Tibial artery (tissue), 4 donors: ENCODE data around the gene ADCY7.

Source experiments
- DNase-seq, 2 donors: peaks; one replicate each; pipeline ENCODE4 v3.0.0-alpha.2; 2019
- H3K27ac ChIP-seq, 2 donors: fragments of 200-600 bp; sonication (generic) in 1 of 2; 1 replicate in 1 of 2; 2 replicates in 1 of 2; pipeline ENCODE4 v1.5.1; 2018 to 2019; ENCODE audit warnings: mild to moderate bottlenecking in 1 of 2
- H3K27me3 ChIP-seq, 2 donors: fragments of 200-600 bp; sonication (generic) in 1 of 2; one replicate each; pipeline versions ENCODE4 v1.5.1 to v1.6.0; 2016 to 2019
- H3K36me3 ChIP-seq, 3 donors: fragments of 200-600 bp; sonication (generic) in 2 of 3; one replicate each; pipeline ENCODE4 v1.5.1; 2016 to 2019; ENCODE audit warnings: mild to moderate bottlenecking in 2 of 3
- H3K4me1 ChIP-seq, 4 donors: fragments of 200-600 bp; sonication (generic) in 2 of 4; 1 replicate in 3 of 4; 2 replicates in 1 of 4; pipeline ENCODE4 v1.5.1; 2016 to 2019
- H3K4me3 ChIP-seq, 2 donors: fragments of 200-600 bp; sonication (generic) in 1 of 2; 1 replicate in 1 of 2; 2 replicates in 1 of 2; pipeline ENCODE4 v1.5.1; 2018 to 2019; ENCODE audit warnings: mild to moderate bottlenecking in 2 of 2
- H3K9me3 ChIP-seq, 3 donors: fragments of 200-600 bp; sonication (generic) in 1 of 3; one replicate each; pipeline ENCODE4 v1.5.1; 2016 to 2019
- CTCF ChIP-seq, 2 experiments: fragments of 200-600 bp in 1 of 2; fragments of 450-650 bp in 1 of 2; IDR thresholded peaks; one replicate each; pipeline ENCODE4 v1.5.1; 2017 to 2019; ENCODE audit warnings: antibody characterized with exemption in 2 of 2, mild to moderate bottlenecking in 1 of 2, moderate library complexity in 1 of 2
- intact Hi-C: fragments of 100-400 bp; cut with DNase I; formaldehyde crosslinking; loops from one replicate; pipeline ENCODE4 v1.15.0; 2023; ENCODE audit warnings: low total_unique reads

The ADCY7 gene

GRCh38 chr16:50309156-50309526, 42.8 kb downstream of the ADCY7 start:
- Histone ChIP-seq H3K9me3 (no peaks in the 10 kb centered on the region), H3K36me3 (peaks cover 0 to 24% (median 23%) of the 10 kb centered on the region in 3 donors), H3K4me3 (no peak overlapping the region), H3K4me1 (peaks cover 0 to 11% (median 8%) of the 10 kb centered on the region in 4 donors), H3K27ac (peak overlapping the region; percentile 26 to 36), H3K27me3 (no peaks in the 10 kb centered on the region)
- peak in 1 of 2 donors; percentile 49 for DNase-seq
- intact Hi-C loops, result no loop called here
- TF ChIP-seq CTCF (IDR thresholded peaks at IDR 0.05), result no peak

- H3K27me3 ChIP-seq, result no peaks in the 10 kb centered on the region
- no peaks in the 10 kb centered on the region for H3K9me3 ChIP-seq
- H3K27ac ChIP-seq, result peak overlapping the region; percentile 26 to 36
- peak in 1 of 2 donors; percentile 62 for DNase-seq
- intact Hi-C loops, result no loop called here
- no peak overlapping the region for H3K4me3 ChIP-seq
- peaks cover 1 to 30% (median 26%) of the 10 kb centered on the region in 3 donors for H3K36me3 ChIP-seq
- peaks cover 0 to 11% (median 8%) of the 10 kb centered on the region in 4 donors for H3K4me1 ChIP-seq
- no peak for TF ChIP-seq CTCF (IDR thresholded peaks at IDR 0.05)
Observed at GRCh38 chr16:50309527-50310307, 43.4 kb downstream of the ADCY7 start.

DNA sequence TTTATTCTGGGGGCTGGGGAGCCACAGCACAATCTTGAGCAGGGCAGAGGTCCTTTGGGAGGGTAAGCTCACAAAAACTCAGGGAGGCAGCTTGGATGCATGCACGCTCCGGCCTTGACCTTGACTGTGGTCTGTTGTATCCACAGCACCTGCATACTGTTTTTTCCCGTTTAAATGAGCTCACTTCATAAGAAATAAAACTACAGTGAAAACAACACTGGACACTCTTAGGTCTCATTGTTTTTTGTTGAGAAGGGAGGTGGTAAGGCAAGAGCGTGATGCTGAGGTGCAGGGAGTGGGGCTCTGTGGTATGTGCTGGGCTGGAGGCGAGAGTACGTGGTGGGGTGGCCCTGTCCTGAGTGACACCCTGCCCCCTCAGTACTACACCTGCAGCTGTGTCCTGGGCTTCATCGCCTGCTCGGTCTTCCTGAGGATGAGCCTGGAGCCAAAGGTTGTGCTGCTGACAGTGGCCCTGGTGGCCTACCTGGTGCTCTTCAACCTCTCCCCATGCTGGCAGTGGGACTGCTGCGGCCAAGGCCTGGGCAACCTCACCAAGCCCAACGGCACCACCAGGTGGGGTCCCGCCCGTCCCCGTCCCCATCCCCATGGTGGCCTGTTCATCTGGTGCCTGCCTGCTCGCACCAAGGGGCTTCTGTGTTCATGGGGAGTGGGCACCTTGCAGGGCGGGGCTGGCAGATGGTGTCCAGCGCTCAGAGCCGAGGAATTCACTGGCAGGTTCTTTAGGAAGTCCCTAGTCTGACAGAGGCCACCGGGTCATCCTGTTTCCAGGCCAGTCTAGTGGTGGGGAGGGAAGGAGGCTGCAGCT, 44.2 kb downstream of the ADCY7 start:
- no peak overlapping the region for H3K4me3 ChIP-seq
- no peak overlapping the region for H3K27ac ChIP-seq
- intact Hi-C loops, result no loop called here
- H3K36me3 ChIP-seq, result peaks cover 9 to 38% (median 34%) of the 10 kb centered on the region in 3 donors
- DNase-seq, result peak in 1 of 2 donors; percentile 67
- H3K9me3 ChIP-seq, result no peaks in the 10 kb centered on the region
- TF ChIP-seq CTCF (IDR thresholded peaks at IDR 0.05), result no peak
- H3K4me1 ChIP-seq, result peaks cover 0 to 11% (median 8%) of the 10 kb centered on the region in 4 donors
- no peaks in the 10 kb centered on the region for H3K27me3 ChIP-seq

- Histone ChIP-seq H3K27ac (no peak overlapping the region), H3K27me3 (no peaks in the 10 kb centered on the region), H3K4me3 (no peak overlapping the region), H3K9me3 (no peaks in the 10 kb centered on the region), H3K36me3 (peaks cover 15 to 44% (median 40%) of the 10 kb centered on the region in 3 donors), H3K4me1 (peaks cover 0 to 11% (median 8%) of the 10 kb centered on the region in 4 donors)
- no peak for TF ChIP-seq CTCF (IDR thresholded peaks at IDR 0.05)
- DNase-seq, result peak in 1 of 2 donors; percentile 62
- intact Hi-C loops, result no loop called here
Observed at GRCh38 chr16:50311134-50311528, 44.8 kb downstream of the ADCY7 start.

GRCh38 chr16:50311891-50312501, 45.6 kb downstream of the ADCY7 start:
- no peak overlapping the region for H3K4me3 ChIP-seq
- H3K4me1 ChIP-seq, result peaks cover 0 to 11% (median 8%) of the 10 kb centered on the region in 4 donors
- intact Hi-C loops, result no loop called here
- peak in 1 of 2 donors; percentile 64 for DNase-seq
- peaks cover 24 to 53% (median 49%) of the 10 kb centered on the region in 3 donors for H3K36me3 ChIP-seq
- no peak for TF ChIP-seq CTCF (IDR thresholded peaks at IDR 0.05)
- H3K9me3 ChIP-seq, result no peaks in the 10 kb centered on the region
- H3K27ac ChIP-seq, result no peak overlapping the region
- H3K27me3 ChIP-seq, result no peaks in the 10 kb centered on the region
